Loucy (cell line): ENCODE data around the gene IRAK1.
"Not testable (repeated sequence)": the region's sequence is repeated elsewhere in the genome, so short reads cannot be mapped to it uniquely, and the experiment has no call there.

Source experiments
- H2AFZ ChIP-seq: fragments of 200-600 bp; sonication (generic); 2 replicates; pipeline ENCODE4 v1.6.0; 2016; ENCODE audit warnings: antibody characterized with exemption, mild to moderate bottlenecking, low read length, moderate library complexity
- H3F3A ChIP-seq: fragments of 200-600 bp; 2 replicates; pipeline ENCODE4 v1.6.0; 2016; ENCODE audit warnings: antibody characterized with exemption, low read depth, mild to moderate bottlenecking
- H3K27me3 ChIP-seq: fragments of 200-600 bp; sonication (generic); 2 replicates; pipeline ENCODE4 v1.6.1; 2014; ENCODE audit warnings: low read length, mild to moderate bottlenecking; ENCODE audit not compliant: insufficient read depth, poor library complexity, severe bottlenecking
- H3K36me3 ChIP-seq: fragments of 200-600 bp; sonication (generic); 2 replicates; pipeline ENCODE4 v1.6.1; 2016; ENCODE audit warnings: low read length; ENCODE audit not compliant: insufficient read depth
- H3K4me1 ChIP-seq: fragments of 200-600 bp; sonication (generic); 2 replicates; pipeline ENCODE4 v1.5.1; 2014; ENCODE audit warnings: low read length, mild to moderate bottlenecking; ENCODE audit not compliant: insufficient read depth, poor library complexity, severe bottlenecking
- H3K4me2 ChIP-seq: fragments of 200-600 bp; sonication (generic); 2 replicates; pipeline ENCODE4 v1.6.0; 2014; ENCODE audit warnings: antibody characterized with exemption, low read length, low read depth, mild to moderate bottlenecking; ENCODE audit not compliant: poor library complexity, severe bottlenecking
- H3K4me3 ChIP-seq: fragments of 200-600 bp; sonication (generic); 2 replicates; pipeline ENCODE4 v1.5.1; 2014; ENCODE audit warnings: low read length, mild to moderate bottlenecking, mixed read lengths; ENCODE audit not compliant: poor library complexity, severe bottlenecking
- H3K79me2 ChIP-seq: fragments of 200-600 bp; sonication (generic); 2 replicates; pipeline ENCODE4 v1.6.1; 2014; ENCODE audit warnings: low read length; ENCODE audit not compliant: insufficient read depth
- H3K9ac ChIP-seq: fragments of 200-600 bp; sonication (generic); 2 replicates; pipeline ENCODE4 v1.6.0; 2014; ENCODE audit warnings: mild to moderate bottlenecking, low read depth, low read length, moderate library complexity; ENCODE audit not compliant: poor library complexity, severe bottlenecking
- H3K9me2 ChIP-seq: fragments of 200-600 bp; sonication (generic); replicated peaks from 2 replicates; pipeline ENCODE4 v1.6.1; 2016; ENCODE audit warnings: low read depth, low read length, mixed read lengths
- H3K9me3 ChIP-seq: fragments of 200-600 bp; sonication (generic); 2 replicates; pipeline ENCODE4 v1.6.1; 2014; ENCODE audit warnings: mild to moderate bottlenecking, antibody characterized with exemption, low read length, low read depth; ENCODE audit not compliant: insufficient read depth
- H4K20me1 ChIP-seq: fragments of 200-600 bp; sonication (generic); 2 replicates; pipeline ENCODE4 v1.6.0; 2014; ENCODE audit warnings: antibody characterized with exemption, low read length, mild to moderate bottlenecking; ENCODE audit not compliant: insufficient read depth, poor library complexity, severe bottlenecking
- CTCF ChIP-seq: fragments of 200-600 bp; sonication (generic); conservative IDR thresholded peaks from 2 replicates; pipeline ENCODE4 v1.5.1; 2014; ENCODE audit warnings: mild to moderate bottlenecking, antibody characterized with exemption, low read length
- EZH2phosphoT487 ChIP-seq: fragments of 200-600 bp; IDR thresholded peaks from 2 replicates; pipeline ENCODE4 v1.6.1; 2018; ENCODE audit warnings: antibody characterized with exemption, mild to moderate bottlenecking, moderate library complexity, borderline replicate concordance

Gene IRAK1

GRCh38 chrX:153995504-153995903 is 24.2 kb downstream of the IRAK1 start:
- H3K27me3 ChIP-seq = no peaks in the 10 kb centered on the region
- H3F3A ChIP-seq = no peaks in the 10 kb centered on the region

GRCh38 chrX:153994398-153994797 is 25.3 kb downstream of the IRAK1 start:
- not testable (repeated sequence) for H2AFZ ChIP-seq, H3K9me2 ChIP-seq, H3K9ac ChIP-seq, H3K36me3 ChIP-seq, H3K4me3 ChIP-seq, H4K20me1 ChIP-seq, H3F3A ChIP-seq, H3K9me3 ChIP-seq, H3K27me3 ChIP-seq, H3K4me2 ChIP-seq, H3K79me2 ChIP-seq, H3K4me1 ChIP-seq

More at GRCh38 chrX:153995504-153995903, 24.2 kb downstream of the IRAK1 start:
- Histone ChIP-seq H4K20me1 (no peaks in the 10 kb centered on the region), H3K9me3 (no peaks in the 10 kb centered on the region), H3K9ac (no peak overlapping the region), H3K79me2 (no peaks in the 10 kb centered on the region), H3K36me3 (no peaks in the 10 kb centered on the region), H3K4me3 (no peak overlapping the region), H3K4me2 (no peak overlapping the region), H3K9me2 (no peaks in the 10 kb centered on the region), H2AFZ (no peak overlapping the region), H3K4me1 (no peaks in the 10 kb centered on the region)
- TF ChIP-seq CTCF (no peak), EZH2phosphoT487 (no peak)

GRCh38 chrX:153993978-153994377 is 25.7 kb downstream of the IRAK1 start:
- Histone ChIP-seq H3K4me2 (no peak overlapping the region), H3K36me3 (no peaks in the 10 kb centered on the region), H4K20me1 (no peaks in the 10 kb centered on the region), H3K4me3 (no peak overlapping the region), H3K9me2 (no peaks in the 10 kb centered on the region), H3K9me3 (no peaks in the 10 kb centered on the region), H3F3A (no peaks in the 10 kb centered on the region), H3K9ac (no peak overlapping the region), H2AFZ (no peak overlapping the region), H3K4me1 (peaks cover 3% of the 10 kb centered on the region), H3K79me2 (no peaks in the 10 kb centered on the region), H3K27me3 (no peaks in the 10 kb centered on the region)
- TF ChIP-seq EZH2phosphoT487 = no peak
- TF ChIP-seq CTCF = no peak

- H3K9ac ChIP-seq = no peak overlapping the region
- H3K4me1 ChIP-seq = peaks cover 3% of the 10 kb centered on the region
- TF ChIP-seq EZH2phosphoT487 = no peak
- H3K9me3 ChIP-seq = no peaks in the 10 kb centered on the region
- no peaks in the 10 kb centered on the region for H3K9me2 ChIP-seq
- no peaks in the 10 kb centered on the region for H3K79me2 ChIP-seq
- no peak overlapping the region for H3K4me3 ChIP-seq
- no peaks in the 10 kb centered on the region for H4K20me1 ChIP-seq
- H3K4me2 ChIP-seq = no peak overlapping the region
- no peaks in the 10 kb centered on the region for H3K36me3 ChIP-seq
- H2AFZ ChIP-seq = no peak overlapping the region
- H3K27me3 ChIP-seq = no peaks in the 10 kb centered on the region
- no peaks in the 10 kb centered on the region for H3F3A ChIP-seq
These were observed 26.6 kb downstream of the IRAK1 start for GRCh38 chrX:153993079-153993478.
